ENCODE data around the gene DGKG.

The DGKG gene

GRCh38 chr3:186241910-186242821, 119.9 kb downstream of the DGKG start:
- DNase-seq (ENCODE audit: low read depth in 2 of 2): peak; percentile 29

DNA sequence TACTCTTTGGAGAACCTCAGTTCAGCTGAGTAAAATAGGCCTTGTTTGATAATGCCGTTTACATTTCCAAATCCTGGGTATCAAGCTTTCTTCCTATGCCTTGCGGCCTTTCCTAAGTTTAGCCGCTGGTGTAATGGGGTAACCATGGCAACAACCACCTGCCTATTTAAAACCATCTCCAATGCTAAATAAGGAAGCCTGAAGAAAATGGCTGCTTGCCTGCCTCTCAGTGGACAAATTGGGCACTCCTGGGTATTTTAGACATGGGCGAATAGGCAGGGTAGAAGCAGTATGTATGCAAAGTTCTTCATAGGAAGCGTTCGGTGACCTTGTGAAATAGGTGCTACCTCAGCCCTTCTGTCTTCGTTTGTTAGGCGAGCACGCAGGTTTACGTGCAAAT, 122.7 kb downstream of the DGKG start:
- no peak for DNase-seq (ENCODE audit: low read depth in 2 of 2)

GRCh38 chr3:186237915-186238314, 124.1 kb downstream of the DGKG start:
- no peak for DNase-seq (ENCODE audit: low read depth in 2 of 2)

- DNase-seq (ENCODE audit: low read depth in 2 of 2): no peak
Observed at GRCh38 chr3:186236357-186237020, 125.5 kb downstream of the DGKG start.

GRCh38 chr3:186235554-186235953, 126.5 kb downstream of the DGKG start:
- DNase-seq (ENCODE audit: low read depth in 2 of 2): no peak

DNA sequence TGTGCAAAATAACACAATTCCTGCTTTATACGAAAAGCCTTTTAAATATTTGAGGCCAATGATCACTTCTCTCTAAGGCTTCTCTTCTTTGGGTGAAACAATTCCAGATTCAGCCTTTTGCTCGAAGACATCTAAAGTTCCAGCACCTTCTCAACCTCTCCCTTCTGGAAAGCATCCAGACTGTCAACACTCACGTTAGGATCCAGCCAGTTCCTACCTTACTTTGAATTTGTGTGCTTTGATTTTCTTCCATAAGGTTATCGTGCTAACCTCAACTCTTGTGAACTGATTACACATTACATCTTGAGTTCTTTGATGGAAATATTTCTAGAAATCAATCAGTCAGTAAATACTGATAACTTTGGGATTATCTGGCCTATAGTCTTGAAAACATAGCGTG, 127.9 kb downstream of the DGKG start:
- DNase-seq (ENCODE audit: low read depth in 2 of 2): no peak

GRCh38 chr3:186226482-186226881, 135.6 kb downstream of the DGKG start:
- DNase-seq (ENCODE audit: low read depth in 2 of 2): no peak

DNA sequence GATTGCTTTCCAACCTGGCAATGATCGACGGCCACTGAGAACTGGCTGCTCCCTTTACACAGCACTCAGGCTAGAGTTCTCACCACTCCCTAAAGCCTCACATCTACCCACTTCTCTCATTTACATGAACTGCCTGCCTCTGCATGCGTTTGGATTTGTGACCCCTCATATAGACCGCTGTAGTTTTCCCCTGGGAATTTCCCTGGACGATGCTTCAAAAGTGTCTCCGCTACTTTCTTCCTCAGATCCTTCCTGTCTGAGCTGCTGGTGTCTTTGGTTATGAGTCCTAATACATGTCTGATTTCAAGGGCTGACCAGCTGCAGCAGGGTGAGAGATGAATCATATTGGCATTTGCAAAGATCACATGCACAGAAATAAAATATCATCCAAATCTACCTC, 136.4 kb downstream of the DGKG start:
- no peak for DNase-seq (ENCODE audit: low read depth in 2 of 2)

DNA sequence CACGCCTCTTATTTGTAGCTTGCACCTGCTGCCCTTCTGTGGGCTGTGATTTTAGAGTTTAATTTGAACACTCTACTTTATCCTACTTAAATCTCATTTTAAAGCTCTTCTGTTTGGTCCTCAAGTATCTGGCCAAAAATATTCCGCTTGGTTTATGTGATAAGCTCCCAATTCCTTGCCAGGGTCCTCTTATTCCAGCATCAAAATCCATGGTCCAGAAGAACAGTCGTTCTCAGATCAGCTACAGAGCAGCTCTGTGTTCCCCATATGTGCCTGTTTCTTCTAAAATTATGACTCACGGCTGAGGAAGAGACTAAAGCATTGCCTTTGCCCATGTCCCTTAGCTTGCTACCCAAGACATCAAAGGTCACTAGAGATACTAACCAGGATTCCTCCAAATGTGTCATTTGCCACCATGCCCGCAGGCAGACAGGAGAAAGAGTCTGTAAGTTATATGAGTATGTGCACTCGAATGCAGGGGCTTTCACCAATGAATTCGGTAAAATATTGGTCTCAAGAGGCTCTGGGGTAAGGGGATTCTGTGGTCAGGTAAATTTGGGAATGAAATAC, 137.9 kb downstream of the DGKG start:
- DNase-seq (ENCODE audit: low read depth in 2 of 2): no peak

DNA sequence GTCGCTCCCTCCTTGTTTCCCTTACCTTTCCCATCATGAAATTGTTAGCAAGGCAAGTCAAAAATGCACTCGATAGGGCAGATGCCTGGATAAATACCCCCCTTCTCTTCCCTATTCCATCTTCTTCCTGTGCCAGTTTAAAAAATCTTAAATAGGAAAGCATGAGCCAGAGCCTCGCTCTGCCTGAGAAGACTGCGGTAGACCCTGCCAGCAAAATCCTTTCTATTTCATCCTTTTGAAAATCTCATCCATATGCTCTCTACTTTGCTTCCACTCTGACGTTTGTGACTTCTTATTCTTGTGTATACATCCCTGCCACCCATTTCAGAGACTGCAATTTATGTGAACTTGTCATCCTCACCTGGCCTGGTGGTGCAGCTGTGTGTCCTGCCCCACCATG, 138.6 kb downstream of the DGKG start:
- no peak for DNase-seq (ENCODE audit: low read depth in 2 of 2)

GRCh38 chr3:186221760-186222378, 140.2 kb downstream of the DGKG start:
- DNase-seq (ENCODE audit: low read depth in 2 of 2): no peak

DNA sequence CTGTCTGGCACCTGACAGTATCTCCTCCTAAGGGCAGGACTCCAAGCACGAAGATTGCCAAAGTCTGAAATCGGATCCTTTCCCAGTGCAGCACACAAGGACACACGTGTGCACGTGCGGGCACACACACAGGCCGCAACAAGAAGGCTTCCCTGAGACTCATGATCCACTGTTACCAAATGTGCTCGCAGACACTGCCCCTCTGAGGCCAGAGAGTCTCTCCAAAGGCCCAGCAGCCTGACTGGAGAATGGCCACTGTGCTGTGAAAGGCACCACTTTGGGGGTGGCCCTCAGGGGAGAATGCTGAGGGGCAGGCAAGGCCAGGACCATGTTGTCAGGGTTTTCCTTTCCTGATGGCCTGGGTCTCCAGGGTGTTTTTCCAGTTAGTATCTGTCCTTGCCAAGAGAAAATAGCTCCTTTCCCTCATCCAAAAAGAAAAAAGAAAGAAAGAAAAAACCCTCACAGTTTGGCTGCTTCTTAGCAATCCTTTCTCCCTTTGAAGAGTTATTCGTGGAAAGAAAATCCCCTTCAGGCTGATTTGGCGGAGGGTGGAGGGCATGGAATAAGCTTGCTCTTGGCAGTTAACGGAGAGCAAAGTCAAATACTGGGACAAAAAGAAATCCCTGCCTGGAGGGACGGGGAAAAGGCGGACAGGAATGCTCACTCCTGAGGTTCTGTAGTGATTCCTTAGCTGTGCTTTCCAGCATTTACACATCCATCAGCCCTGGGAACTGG, 141.0 kb downstream of the DGKG start:
- no peak for DNase-seq (ENCODE audit: low read depth in 2 of 2)

DNA sequence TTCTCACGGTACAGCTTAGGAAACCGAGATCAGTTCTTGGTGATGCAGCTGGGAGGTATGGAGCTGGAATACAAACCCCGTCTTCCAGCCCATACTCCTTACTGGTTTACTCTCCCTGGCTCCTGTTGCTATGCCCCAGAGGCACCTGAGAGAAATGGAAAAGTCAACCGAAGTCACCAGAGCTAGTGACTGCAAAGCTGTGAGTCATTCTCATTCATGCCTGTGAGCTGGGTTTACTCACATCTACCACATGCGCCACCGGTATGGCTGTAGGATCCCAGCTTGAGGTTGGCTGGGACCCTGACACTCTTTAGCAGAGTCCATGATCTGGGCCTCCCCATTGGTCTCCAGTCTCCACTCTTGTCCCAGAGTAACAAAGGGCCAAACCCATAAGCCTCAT, 141.7 kb downstream of the DGKG start:
- DNase-seq (ENCODE audit: low read depth in 2 of 2): no peak

DNA sequence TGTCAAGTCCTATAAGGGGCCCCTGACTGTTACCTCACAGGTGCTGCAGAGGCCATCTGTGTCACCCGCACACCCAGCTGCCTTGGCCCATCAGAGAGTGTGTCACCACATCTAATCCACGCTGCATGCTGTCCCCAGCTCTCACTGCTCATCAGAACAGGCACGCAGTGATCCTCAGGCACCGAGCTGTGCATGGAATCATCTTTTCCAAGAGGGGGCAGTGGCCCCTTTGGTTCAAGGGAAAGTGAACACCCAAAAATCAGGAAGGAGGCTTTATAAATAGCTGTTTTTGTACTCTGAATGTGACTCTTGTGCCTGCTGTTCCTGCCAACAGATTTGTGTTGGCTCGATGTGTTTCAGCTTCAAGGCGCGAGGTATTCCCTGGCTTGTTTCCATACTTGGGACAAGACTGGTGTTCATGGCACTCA, 142.8 kb downstream of the DGKG start:
- DNase-seq (ENCODE audit: low read depth in 2 of 2): no peak

DNA sequence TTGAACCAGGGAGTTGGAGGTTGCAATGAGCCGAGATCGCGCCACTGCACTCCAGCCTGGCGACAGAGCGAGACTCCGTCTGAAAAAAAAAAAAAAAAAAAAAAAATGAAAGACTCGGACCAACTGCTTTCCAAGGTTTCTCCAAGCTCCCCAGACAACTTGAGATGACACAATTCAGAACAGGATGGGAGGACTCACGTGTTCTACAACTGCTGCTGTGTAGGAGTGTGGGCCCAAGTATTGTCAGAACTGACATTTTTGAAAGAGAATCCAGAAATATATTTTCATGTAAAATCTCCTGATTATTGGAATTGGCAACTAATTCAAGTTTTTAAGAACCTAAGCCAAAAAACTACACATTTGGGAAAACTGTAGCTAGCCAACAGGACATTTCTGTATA, 143.6 kb downstream of the DGKG start:
- no peak for DNase-seq (ENCODE audit: low read depth in 2 of 2)

DNA sequence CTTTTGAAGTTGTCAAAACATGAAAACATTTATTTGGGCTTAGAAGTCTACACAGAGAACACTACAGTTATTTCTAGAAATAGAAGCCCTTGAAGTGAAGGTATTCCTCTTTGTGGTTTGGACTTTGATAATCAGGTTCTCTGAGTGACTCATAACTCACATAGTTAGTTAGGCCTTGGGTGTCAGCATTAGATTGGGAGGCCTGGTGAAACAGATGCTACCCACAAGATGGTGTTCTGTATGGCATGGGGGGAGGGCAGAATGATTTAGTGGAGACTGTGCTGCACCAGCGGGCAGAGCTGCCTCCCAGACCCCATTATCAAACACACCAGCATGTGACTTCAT, 144.2 kb downstream of the DGKG start:
- no peak for DNase-seq (ENCODE audit: low read depth in 2 of 2)

DNA sequence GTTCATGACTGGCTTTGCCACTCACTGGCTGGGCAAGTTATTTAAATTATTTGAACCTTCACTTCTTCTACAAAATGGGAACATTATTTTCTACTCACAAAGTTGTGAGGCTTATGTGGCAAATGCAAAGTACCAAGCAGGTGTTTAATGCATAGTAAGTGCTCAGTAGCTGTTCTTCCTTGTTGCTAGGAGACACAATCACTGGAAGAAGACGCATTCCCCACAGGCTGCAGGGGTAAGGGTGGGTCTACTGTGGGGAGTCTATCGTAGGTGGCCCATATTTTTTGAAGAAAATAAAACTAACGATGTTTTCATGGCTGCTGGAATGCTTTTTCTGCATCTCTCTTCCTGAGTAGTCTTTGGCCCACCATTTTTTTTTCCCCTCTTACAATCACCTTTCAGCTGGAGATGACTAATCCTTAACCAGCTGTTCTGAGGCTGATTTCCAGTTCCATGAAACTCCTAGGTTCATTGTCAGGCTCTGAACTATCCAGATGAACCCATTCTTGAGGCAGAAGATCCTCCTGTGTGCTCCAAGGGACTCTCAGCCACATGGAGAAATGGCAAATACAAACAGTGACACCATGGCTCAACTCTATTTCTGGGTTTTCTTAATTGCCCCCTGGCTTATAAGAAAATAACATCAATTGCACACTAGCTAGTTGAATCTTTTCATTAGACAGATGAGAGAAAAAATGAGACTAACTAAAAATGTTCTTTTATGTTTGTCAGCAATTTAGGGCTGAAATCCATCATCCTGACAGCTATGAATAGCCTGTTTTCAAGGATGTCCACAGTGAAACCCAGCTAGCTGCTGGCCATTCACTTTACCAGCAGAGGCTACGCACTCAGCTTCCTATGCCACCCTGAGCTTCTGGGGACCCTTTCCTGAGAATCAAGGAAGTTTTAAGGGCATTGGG, 144.9 kb downstream of the DGKG start:
- DNase-seq (ENCODE audit: low read depth in 2 of 2): no peak

DNA sequence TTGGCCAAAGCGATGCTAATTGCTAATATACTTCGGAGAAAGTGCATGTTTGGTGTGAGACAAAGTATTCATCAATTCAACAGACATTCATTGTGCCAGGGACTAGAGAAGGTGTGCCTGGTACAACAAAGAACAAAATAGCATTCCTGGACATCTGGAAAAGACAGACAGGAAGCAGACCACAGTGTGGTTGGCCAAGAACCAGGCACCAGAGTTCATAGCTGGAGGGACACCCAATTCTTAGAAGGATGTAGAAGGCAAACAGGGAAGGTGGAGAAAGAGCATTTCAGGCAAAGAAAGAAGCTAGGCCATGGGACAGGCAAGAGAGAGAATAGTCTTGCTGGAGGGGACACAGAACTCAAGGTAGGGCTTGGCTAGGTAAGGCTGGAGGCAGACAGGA, 147.4 kb downstream of the DGKG start:
- no peak for DNase-seq (ENCODE audit: low read depth in 2 of 2)

DNA sequence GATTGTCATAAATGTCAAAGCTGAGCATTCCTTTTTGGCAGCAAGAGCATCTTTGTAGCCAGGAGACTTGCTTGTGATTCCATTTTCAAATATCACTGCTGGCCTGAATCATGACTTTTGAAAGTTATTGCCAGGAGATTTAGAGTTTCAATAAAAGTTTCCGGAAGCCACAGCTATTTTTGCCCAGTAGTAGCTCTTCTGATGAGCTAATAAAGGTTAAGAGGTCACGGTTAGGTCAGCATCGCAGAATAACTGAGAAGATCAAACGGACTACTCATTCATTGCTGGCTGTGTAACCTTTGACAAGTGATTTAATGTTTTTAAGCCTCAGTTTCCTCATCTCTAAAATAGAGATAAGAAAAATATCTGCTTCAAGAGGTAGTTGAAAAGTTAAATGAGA, 148.1 kb downstream of the DGKG start:
- no peak for DNase-seq (ENCODE audit: low read depth in 2 of 2)

DNA sequence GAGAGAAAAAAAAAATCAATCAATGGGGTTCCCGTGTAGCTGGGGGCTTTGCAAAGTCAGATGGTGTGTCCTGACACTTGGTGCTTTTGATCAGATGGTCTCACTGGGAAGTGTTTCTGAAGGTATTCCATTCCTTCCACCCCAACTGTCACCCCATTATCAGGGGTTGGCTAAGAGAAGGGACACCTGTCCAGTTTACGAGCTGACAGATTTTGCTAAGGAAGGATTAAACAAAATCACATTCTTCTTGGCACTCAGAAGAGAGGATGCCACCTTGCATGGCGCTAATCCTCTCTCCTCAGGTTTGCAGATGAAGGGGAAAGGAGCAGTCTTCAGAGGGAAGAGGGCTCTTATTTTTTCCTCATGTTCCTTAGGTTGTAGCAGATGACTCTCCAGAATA, 149.4 kb downstream of the DGKG start:
- DNase-seq (ENCODE audit: low read depth in 2 of 2): no peak

Data from activated CD4-positive, alpha-beta T cell treated with anti-CD3 and anti-CD28 coated beads for 24 hours (primary cell).